Kasumi-1 (cell line): ENCODE results near the gene PSMD11.

Experiments
- DNase-seq, 2 experiments: peaks; one replicate each; lab custom pipeline; 2025; lab: John Stamatoyannopoulos, UW

The PSMD11 gene

DNA sequence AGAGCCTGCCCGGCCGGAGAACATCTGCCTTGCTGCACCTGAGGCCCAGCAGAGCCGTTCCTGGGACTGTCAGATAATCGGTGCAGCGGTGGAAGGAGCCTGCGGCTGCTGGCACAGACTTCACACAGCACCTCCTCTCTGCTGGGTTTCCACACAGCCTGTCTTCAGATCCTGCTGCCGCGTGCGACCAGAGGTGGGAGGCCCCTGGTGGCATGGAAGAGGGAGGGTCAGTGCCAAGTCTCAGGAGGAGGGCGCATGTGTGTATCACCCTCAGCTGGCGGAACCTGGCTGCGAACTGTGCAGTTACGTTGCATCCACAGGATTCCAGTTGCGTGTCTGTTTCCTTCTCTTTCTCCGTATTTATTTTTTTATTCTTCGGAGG lies 45.8 kb downstream of the PSMD11 start:
- no peak for DNase-seq

DNA sequence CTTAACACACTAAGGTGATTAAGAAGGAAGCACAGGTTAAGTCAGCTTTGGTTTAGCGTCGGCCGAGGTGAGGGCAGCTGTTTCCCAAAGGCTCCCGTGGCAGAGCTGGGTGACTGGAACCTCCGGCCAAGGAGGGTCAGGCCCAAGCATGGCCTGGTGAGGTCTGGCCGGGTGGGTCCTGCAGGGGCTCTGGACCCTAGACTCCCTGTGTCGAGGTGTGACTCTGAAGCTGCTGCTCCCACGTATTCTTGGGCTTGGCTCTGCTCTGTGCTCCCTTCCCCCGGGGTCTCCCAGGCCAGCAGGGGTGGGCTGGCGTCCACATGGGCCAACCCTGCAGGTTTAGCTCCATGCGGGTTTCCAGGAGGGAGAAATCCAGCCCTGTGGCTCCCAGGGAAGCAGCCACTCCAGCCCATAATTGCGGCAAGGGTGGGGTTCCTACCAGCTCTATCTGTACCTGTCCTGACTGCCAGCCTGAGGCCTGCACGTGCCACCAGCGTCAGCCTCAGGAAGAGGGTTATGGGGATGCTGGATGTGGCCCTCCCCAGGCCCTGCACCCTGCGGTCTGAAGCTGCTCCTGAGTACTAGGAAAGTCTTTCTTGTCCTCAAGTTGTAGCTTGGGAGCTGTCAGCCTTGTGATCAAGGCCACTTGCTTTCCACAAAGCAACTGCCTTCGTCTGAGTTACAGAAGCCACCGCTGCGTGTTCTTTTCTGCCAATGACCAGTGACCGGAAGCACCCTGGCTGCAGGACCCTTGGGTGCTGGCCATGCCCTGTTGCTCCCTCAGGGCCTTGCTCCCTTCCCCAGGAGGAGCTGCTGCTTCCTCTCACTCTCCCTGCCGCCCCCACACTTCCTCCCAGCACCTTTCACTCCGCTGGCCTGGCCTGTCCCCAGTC lies 47.3 kb downstream of the PSMD11 start:
- no peak for DNase-seq

GRCh38 chr17:32492264-32492589 lies 47.9 kb downstream of the PSMD11 start:
- DNase-seq = peak in 1 of 2 experiments; percentile 9

GRCh38 chr17:32492648-32493289 lies 48.5 kb downstream of the PSMD11 start:
- DNase-seq = peak; percentile 15 to 18

GRCh38 chr17:32493571-32493970 lies 49.3 kb downstream of the PSMD11 start:
- no peak for DNase-seq

GRCh38 chr17:32493976-32494513 lies 49.7 kb downstream of the PSMD11 start:
- no peak for DNase-seq

DNA sequence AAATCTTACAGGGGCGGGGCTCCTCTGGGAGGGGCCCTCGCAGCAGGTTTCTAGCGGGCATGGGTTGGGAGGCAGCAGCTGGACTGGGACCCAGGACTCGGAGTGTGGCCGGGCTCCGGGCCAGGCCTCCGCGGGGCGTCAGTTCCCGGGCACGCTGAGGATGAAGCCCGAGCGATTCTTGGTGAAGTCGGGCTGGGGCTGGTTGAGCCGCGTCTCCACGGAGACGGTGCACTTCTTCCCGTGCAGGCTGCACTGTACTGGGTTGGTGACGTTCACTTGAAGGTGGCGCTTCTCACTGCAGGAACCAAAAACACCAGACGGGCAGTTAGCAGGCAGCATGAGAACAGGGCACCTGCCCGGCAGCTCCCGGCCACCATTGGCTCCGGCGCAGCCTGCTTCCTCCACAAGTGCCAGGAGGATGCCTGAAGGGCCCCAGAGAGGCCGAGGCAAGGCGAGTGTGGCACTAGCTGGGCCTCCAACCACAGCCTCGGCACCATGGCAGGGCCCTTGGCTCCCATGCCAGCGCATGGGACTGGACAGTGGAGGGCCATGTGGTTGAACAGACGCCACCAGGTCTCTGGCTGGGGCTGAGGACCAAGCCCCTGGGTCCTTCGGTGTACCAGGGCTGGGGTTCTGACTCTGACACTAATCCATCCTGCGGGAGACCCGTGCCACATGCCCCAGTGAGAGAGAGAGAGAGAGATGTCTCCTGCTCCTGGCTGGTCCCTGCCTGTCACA lies 50.5 kb downstream of the PSMD11 start:
- peak; percentile 55 to 61 for DNase-seq

GRCh38 chr17:32495359-32496231 lies 51.3 kb downstream of the PSMD11 start:
- peak; percentile 34 to 40 for DNase-seq

DNA sequence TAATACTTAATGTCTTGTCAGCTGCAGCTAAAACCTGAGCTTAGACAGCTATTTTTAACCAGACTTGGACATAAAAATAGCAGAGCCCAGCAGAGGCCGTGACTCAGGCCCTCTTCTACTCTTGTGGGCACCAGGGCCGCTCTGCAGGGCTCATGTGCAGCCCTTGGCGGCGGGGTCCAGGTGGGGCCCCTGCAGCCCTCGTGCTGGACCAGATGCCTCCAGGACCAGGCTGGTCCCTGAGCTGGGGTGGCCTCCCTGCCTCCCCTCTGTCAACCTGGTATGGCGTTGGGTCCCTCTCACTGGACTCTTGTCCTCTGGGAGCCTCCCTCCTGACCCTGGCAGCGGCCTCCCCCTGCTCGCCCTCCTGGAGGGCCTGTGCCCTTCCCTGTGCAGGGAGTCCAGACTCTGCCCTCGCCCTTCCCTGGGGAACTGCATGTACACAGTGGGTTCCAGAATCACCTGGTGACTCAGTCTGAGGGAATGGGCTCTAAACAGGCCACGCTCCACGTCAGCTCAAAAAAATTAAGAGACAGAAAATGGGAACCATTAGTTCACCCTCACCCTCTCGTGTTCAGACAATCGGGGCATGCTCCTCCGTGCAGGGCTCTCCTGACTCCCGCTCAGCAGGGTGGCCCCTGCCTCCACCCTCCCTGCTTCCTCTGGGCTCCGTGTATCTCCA lies 52.2 kb downstream of the PSMD11 start:
- no peak for DNase-seq

DNA sequence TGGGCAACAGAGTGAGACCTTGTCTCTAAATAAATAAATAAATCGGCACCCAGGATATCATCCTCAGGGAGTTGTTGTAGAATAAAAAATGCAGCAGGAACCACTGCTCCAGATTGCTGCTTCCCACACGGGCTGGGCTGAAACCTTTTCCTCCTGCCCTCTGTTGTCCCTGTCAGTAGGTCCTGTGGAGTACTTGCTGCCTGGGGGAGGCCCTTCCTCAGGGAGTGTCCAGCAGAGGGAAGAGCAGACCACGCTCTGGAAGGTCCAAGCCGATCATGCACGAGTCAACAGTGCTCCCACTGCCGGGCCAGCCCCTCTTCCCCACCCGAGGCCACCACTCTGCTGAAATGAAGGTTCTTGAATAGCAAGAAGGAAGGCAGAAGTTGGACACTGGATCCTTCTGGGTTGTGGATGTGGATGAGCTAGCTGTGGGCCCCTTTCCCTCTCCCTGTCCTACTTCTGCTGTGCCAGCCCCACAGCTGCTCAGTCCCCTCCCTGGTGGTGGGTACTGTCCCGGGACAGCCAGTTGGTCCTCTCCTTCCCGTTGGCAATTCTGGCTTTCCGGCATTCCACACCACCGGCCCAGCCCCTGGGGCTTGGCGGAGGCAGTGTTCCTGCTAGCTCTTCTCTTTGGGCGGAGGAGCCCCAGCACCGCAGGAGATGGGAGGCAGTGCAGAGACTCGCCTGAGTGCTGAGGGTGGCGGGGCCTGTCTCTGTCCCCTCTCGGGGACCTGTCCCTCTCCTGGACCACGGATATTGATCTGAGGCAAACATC lies 53.3 kb downstream of the PSMD11 start:
- DNase-seq = no peak

- DNase-seq = no peak
Observed at GRCh38 chr17:32498391-32498790, 54.1 kb downstream of the PSMD11 start.

DNA sequence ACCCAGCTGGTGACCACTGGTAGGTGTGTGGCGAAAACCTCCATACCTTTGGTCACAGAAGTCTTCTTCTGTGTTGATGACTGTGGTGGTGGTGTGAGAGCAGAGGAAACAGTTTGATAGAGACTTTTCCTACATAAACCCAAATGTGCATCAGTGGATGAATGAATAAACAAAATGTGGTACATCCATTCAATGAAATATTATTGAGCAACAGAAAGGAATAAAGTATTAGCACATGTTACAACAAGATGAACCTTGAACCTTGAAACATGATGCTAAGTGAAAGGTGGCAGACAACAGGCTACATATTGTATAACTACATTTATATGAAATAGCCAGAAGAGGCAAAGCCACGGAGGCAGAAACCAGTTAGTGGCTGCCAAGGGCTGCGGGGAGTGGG lies 57.7 kb downstream of the PSMD11 start:
- no peak for DNase-seq

- DNase-seq = no peak
Observed at GRCh38 chr17:32502710-32503109, 58.4 kb downstream of the PSMD11 start.

GRCh38 chr17:32503251-32504165 lies 59.2 kb downstream of the PSMD11 start:
- no peak for DNase-seq

DNA sequence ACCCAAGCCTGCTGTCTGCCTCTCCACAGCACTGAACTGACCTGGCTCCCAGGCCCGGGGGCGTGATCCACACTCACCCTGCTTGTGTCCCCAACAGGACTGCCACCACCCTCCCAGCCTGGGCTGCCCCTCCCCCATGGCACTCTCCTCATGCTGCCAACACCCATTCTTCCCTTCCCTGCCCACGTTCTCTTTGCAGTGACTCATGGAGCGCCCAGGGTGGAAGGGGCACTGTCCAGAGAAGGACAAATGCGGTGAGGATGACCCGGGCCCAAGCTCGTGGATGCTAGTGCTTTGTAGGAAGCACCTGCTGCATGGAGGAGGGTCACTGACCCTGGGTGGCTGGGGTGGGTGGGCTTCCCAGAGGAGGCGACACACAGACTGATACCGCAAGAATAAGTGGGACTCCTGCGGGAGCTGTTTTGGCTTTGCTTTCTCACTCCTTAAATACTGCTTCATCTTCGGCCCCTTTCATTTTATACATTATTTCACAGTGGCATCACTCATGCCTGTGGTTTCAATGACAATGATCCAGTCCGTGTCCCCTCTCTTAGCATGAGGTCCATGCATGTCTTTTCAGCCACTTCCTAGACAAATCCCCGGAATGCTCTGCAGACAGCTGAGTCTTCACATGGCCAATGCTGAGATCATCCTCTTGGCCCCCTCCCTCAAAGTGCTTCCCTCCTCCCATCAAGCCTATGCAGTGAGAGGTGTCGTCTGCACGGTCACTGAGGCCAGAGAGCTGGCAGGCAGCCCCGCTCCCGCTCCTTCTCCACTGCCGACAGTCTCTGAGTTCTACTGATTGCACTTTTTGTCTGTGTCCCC lies 60.1 kb downstream of the PSMD11 start:
- no peak for DNase-seq

DNA sequence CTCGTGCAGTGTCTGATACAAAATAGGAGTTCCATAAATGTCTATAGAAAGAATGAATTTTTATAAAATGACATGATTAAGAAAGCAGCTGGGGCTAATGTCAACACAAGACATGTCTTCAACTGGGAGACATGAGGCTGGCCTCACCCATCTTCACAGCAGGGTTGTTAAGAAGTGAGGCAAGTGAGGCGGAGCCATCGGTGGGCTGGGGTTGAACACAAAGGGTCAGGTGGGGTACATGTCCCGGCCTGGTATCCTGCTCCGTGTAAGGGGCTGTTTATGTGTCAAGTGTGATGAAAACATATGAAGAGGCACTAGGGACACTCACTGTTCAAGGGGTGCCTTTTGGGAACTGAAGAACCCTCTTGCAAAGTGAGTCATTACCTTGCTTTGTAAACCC lies 64.6 kb downstream of the PSMD11 start:
- DNase-seq = no peak

DNA sequence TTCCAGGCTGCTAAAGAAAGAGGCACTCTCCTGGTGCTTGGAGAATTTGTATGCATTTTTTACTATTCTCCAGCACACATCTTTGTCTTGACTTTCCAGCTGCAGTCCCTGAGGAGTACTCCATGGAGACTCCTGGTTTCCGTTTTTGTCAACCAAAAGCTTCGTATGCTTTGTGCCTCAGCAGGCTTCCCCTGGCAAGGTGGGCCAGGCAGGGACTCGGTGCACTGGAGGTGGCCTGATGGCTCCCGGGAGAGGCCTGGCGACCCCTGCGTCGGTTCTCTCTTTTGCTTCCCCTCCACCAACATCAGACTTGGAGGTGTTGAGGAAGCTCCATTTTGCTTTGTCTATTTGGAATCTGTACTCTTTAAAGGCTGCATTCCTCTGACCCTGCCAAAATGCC lies 66.2 kb downstream of the PSMD11 start:
- DNase-seq = no peak

- no peak for DNase-seq
Observed at GRCh38 chr17:32512328-32512727, 68.0 kb downstream of the PSMD11 start.
